B cell (primary cell): ENCODE data around the gene KRTAP10-1. TPM values are rescaled to one million over a fixed set of nuclear protein-coding genes. Genes with fewer than 3 reads are reported as not detected.
"Not testable (repeated sequence)": the region's sequence is repeated elsewhere in the genome, so short reads cannot be mapped to it uniquely, and the experiment has no call there.

Experiments used
- ATAC-seq: fragments of 200-7000 bp; cut with Tn5 transposase; one replicate; pipeline ENCODE4 v1.10.0; 2021; ENCODE audit warnings: low read depth, mild to moderate bottlenecking, moderate number of reproducible peaks, moderate library complexity
- CTCF ChIA-PET: fragments of 350-600 bp; sonication (Branson Sonifier 250); formaldehyde crosslinking; loops from one replicate; lab custom pipeline; 2021; ENCODE audit warnings: antibody characterized with exemption, inconsistent platforms; lab: Charles Lee
- POLR2A ChIA-PET: fragments of 350-600 bp; sonication (Branson Sonifier 250); formaldehyde crosslinking; loops from one replicate; lab custom pipeline; 2021; ENCODE audit warnings: antibody characterized with exemption; lab: Charles Lee
- DNase-seq: peaks from one replicate; pipeline ENCODE4 v3.0.0; 2013
- H2AFZ ChIP-seq: 2 replicates; pipeline ENCODE4 v1.6.1; 2012; ENCODE audit warnings: mild to moderate bottlenecking, low read depth, low read length; ENCODE audit not compliant: insufficient read depth, poor library complexity, severe bottlenecking
- H3K27ac ChIP-seq, 2 donors: 1 replicate in 1 of 2; 2 replicates in 1 of 2; pipeline ENCODE4 v1.5.1; 2012 to 2013; ENCODE audit warnings: low read length in 2 of 2, mild to moderate bottlenecking in 2 of 2, moderate library complexity in 1 of 2
- H3K27me3 ChIP-seq, 4 experiments: fragments of 200-600 bp in 1 of 4; sonication (generic) in 1 of 4; replicated peaks in 1 of 4; 1 replicate in 2 of 4; 2 replicates in 2 of 4; pipeline versions ENCODE4 v1.6.1 to v1.7.0; 2013 to 2016; ENCODE audit warnings: low read length in 3 of 4, mild to moderate bottlenecking in 2 of 4, mixed read lengths in 1 of 4, moderate library complexity in 1 of 4; ENCODE audit not compliant: insufficient read depth in 4 of 4, control insufficient read depth in 3 of 4; ENCODE audit errors: control extremely low read depth in 1 of 4
- H3K36me3 ChIP-seq, 2 experiments: replicated peaks in 1 of 2; 1 replicate in 1 of 2; 2 replicates in 1 of 2; pipeline versions ENCODE4 v1.6.1 to v1.7.1; 2013; ENCODE audit warnings: low read length in 1 of 2; ENCODE audit not compliant: insufficient read depth in 2 of 2, control insufficient read depth in 1 of 2; ENCODE audit errors: control extremely low read depth in 1 of 2, extremely low read depth in 1 of 2
- H3K4me1 ChIP-seq, 2 donors: fragments of 200-600 bp in 1 of 2; sonication (generic) in 1 of 2; 1 replicate in 1 of 2; 2 replicates in 1 of 2; pipeline versions ENCODE4 v1.5.1 to v1.6.1; 2013 to 2017; ENCODE audit warnings: low read length in 2 of 2; ENCODE audit not compliant: control insufficient read depth in 2 of 2, insufficient read depth in 2 of 2
- H3K4me2 ChIP-seq: replicated peaks from 2 replicates; pipeline ENCODE3; 2012; ENCODE audit warnings: mild to moderate bottlenecking, low read depth, low read length; ENCODE audit not compliant: poor library complexity, severe bottlenecking
- H3K4me3 ChIP-seq, 5 experiments: fragments of 200-600 bp in 1 of 5; sonication (generic) in 1 of 5; 1 replicate in 3 of 5; 2 replicates in 2 of 5; pipeline versions ENCODE4 v1.5.1 to v1.7.0; 2011 to 2016; ENCODE audit warnings: low read length in 4 of 5, mild to moderate bottlenecking in 4 of 5, low read depth in 2 of 5, control low read depth in 1 of 5, moderate library complexity in 1 of 5; ENCODE audit not compliant: insufficient read depth in 1 of 5; ENCODE audit errors: control extremely low read depth in 1 of 5, extremely low read depth in 1 of 5
- H3K79me2 ChIP-seq: fragments of 200-600 bp; sonication (generic); one replicate; pipeline ENCODE4 v1.6.0; 2016; ENCODE audit warnings: low read length; ENCODE audit not compliant: control insufficient read depth, insufficient read depth
- H3K9ac ChIP-seq: fragments of 200-600 bp; sonication (generic); 2 replicates; pipeline ENCODE4 v1.6.1; 2017; ENCODE audit warnings: mild to moderate bottlenecking, low read length, moderate library complexity
- H3K9me3 ChIP-seq, 3 donors: one replicate each; pipeline versions ENCODE4 v1.6.1 to v1.7.1; 2013; ENCODE audit warnings: low read length in 2 of 3; ENCODE audit not compliant: control insufficient read depth in 2 of 3, insufficient read depth in 1 of 3; ENCODE audit errors: control extremely low read depth in 1 of 3
- H4K20me1 ChIP-seq: 2 replicates; pipeline ENCODE4 v1.6.0; 2012; ENCODE audit warnings: mild to moderate bottlenecking, low read length; ENCODE audit not compliant: insufficient read depth, control insufficient read depth, poor library complexity, severe bottlenecking
- H3K27ac Mint-ChIP-seq: one replicate; pipeline ENCODE4 v1.8.0; 2021; ENCODE audit warnings: mixed read lengths
- H3K27me3 Mint-ChIP-seq: one replicate; pipeline ENCODE4 v1.8.0; 2021; ENCODE audit warnings: mixed read lengths
- H3K4me1 Mint-ChIP-seq: one replicate; pipeline ENCODE4 v1.8.0; 2021; ENCODE audit warnings: mixed read lengths
- H3K4me3 Mint-ChIP-seq: one replicate; pipeline ENCODE4 v1.8.0; 2021; ENCODE audit warnings: mixed read lengths
- H3K9me3 Mint-ChIP-seq: one replicate; pipeline ENCODE4 v1.8.0; 2022; ENCODE audit warnings: mixed read lengths; ENCODE audit not compliant: insufficient read depth
- CTCF ChIP-seq: fragments of 200-600 bp; IDR thresholded peaks from one replicate; pipeline ENCODE4 v1.8.0; 2022; ENCODE audit warnings: antibody characterized with exemption, mild to moderate bottlenecking
- EZH2 ChIP-seq: IDR thresholded peaks from 2 replicates; pipeline ENCODE4 v1.6.1; 2012; ENCODE audit warnings: borderline replicate concordance, low read depth, mild to moderate bottlenecking, moderate library complexity, low read length; ENCODE audit not compliant: insufficient read depth, poor library complexity, severe bottlenecking
- WGBS: methylation state at CpG from one replicate; pipeline ENCODE4 v1.1.5; 2013; ENCODE audit warnings: missing lambda C conversion rate; ENCODE audit not compliant: insufficient coverage; 5-methylcytosine and 5-hydroxymethylcytosine counted together
- intact Hi-C: fragments of 100-400 bp; cut with micrococcal nuclease; formaldehyde crosslinking; loops from one replicate; pipeline ENCODE4 v1.10.0; 2022
- polyA plus RNA-seq: library from polyadenylated mRNA; depleted of rRNA; stranded (reverse); fragments of >200 nt; gene quantifications from 2 replicates; pipeline ENCODE4 v1.2.3, GENCODE V29; 2012
- total RNA-seq, 2 donors: library from RNA; stranded (reverse); fragments of 120-200 nt in 1 of 2; gene quantifications; 1 replicate in 1 of 2; 2 replicates in 1 of 2; pipeline versions ENCODE4 v1.2.3 to v1.2.4, GENCODE V29; 2013 to 2022

KRTAP10-1 gene
- total and polyA plus RNA-seq, 2 donors (not counting 1 experiment from before 2014, with no cell fraction given), result not detected

- no peaks in the 10 kb centered on the region for H3K79me2 ChIP-seq
- no peak overlapping the region for H3K9ac ChIP-seq
- CTCF ChIA-PET, result no interaction called here
- Mint-ChIP-seq H3K27ac (no peak overlapping the region), H3K4me1 (no peaks in the 10 kb centered on the region), H3K9me3 (peaks cover 6% of the 10 kb centered on the region), H3K27me3 (peaks cover 33% of the 10 kb centered on the region), H3K4me3 (no peak overlapping the region)
- H3K4me2 ChIP-seq, result no peak overlapping the region
- DNase-seq (no peak), ATAC-seq (no peak)
- H3K27ac ChIP-seq, result no peak overlapping the region
- H3K4me1 ChIP-seq, result no peaks in the 10 kb centered on the region
- H3K9me3 ChIP-seq, result peaks cover 3 to 54% (median 28%) of the 10 kb centered on the region in 3 donors
- no peaks in the 10 kb centered on the region for H3K36me3 ChIP-seq
- no peak overlapping the region for H2AFZ ChIP-seq
- POLR2A ChIA-PET, result no interaction called here
- TF ChIP-seq CTCF (no peak), EZH2 (no peak)
- no peaks in the 10 kb centered on the region for H4K20me1 ChIP-seq
- H3K27me3 ChIP-seq, result peaks cover 0 to 17% (median 5%) of the 10 kb centered on the region in 4 experiments
- H3K4me3 ChIP-seq, result no peak overlapping the region
- WGBS, result no CpG with 5 or more reads among the region's 3 CpGs
- intact Hi-C loops, result no loop called here
These were observed 41.2 kb upstream of the KRTAP10-1 start for GRCh38 chr21:44581158-44581557.

- H3K27ac Mint-ChIP-seq, H3K4me1 Mint-ChIP-seq, H3K9me3 Mint-ChIP-seq, H3K4me2 ChIP-seq, H3K36me3 ChIP-seq, DNase-seq, H3K9ac ChIP-seq, H3K4me3 ChIP-seq, H4K20me1 ChIP-seq, H2AFZ ChIP-seq, POLR2A ChIA-PET, H3K79me2 ChIP-seq, H3K4me3 Mint-ChIP-seq, intact Hi-C loops, H3K4me1 ChIP-seq, CTCF ChIA-PET, H3K27me3 ChIP-seq, ATAC-seq, H3K27ac ChIP-seq: not testable (repeated sequence)
- WGBS, result 59% methylated on average over 16 of the region's 19 CpGs
- peaks cover 3 to 56% (median 28%) of the 10 kb centered on the region in 3 donors for H3K9me3 ChIP-seq
- H3K27me3 Mint-ChIP-seq, result peaks cover 31% of the 10 kb centered on the region
These were observed 40.3 kb upstream of the KRTAP10-1 start, which contains the start of gene KRTAP10-5 for GRCh38 chr21:44580231-44580821. TSS of gene KRTAP10-5 (minus strand) at chr21:44580604. CDS start at chr21:44580578, 26 bp downstream.
